HEK293 (cell line): ENCODE results near the gene EPB41L5.
"Not testable (repeated sequence)": the region's sequence is repeated elsewhere in the genome, so short reads cannot be mapped to it uniquely, and the experiment has no call there.

Experiments
- CTCF ChIA-PET: fragments of 350-600 bp; formaldehyde crosslinking; extraction: SDS; loops from one replicate; lab custom pipeline; 2021; ENCODE audit warnings: antibody characterized with exemption; lab: Yijun Ruan, JAX
- POLR2A ChIA-PET: fragments of 300-600 bp; formaldehyde crosslinking; extraction: SDS; loops from one replicate; lab custom pipeline; 2020; ENCODE audit warnings: antibody characterized with exemption, inconsistent platforms; lab: Yijun Ruan, JAX
- H3K27ac ChIP-seq: fragments of 200-500 bp; sonication (Bioruptor generic); 2 replicates; pipeline ENCODE4 v1.5.1; 2014; ENCODE audit warnings: low read depth, low read length, control low read depth, inconsistent platforms; ENCODE audit errors: extremely low read depth
- H3K36me3 ChIP-seq, 2 experiments: fragments of 200-500 bp in 1 of 2; sonication (Bioruptor generic) in 1 of 2; 1 replicate in 1 of 2; 2 replicates in 1 of 2; pipeline ENCODE4 v1.5.1; 2014 to 2017; ENCODE audit warnings: inconsistent platforms in 2 of 2, low read length in 2 of 2; ENCODE audit not compliant: control insufficient read depth in 2 of 2, insufficient read depth in 1 of 2
- H3K4me1 ChIP-seq: fragments of 200-500 bp; sonication (Bioruptor generic); 2 replicates; pipeline ENCODE4 v1.5.1; 2014; ENCODE audit warnings: mild to moderate bottlenecking, low read length, inconsistent platforms; ENCODE audit not compliant: control insufficient read depth, insufficient read depth
- H3K4me3 ChIP-seq: 2 replicates; pipeline ENCODE4 v1.5.1; 2011; ENCODE audit warnings: low read depth, mild to moderate bottlenecking, control low read depth, low read length, moderate library complexity
- H3K9me3 ChIP-seq: fragments of 200-500 bp; sonication (Bioruptor generic); 2 replicates; pipeline ENCODE4 v1.5.1; 2014; ENCODE audit warnings: low read depth, low read length, inconsistent platforms; ENCODE audit not compliant: control insufficient read depth, insufficient read depth
- HIC1 ChIP-seq: fragments of 450-650 bp; formaldehyde crosslinking; IDR thresholded peaks from 2 replicates; pipeline ENCODE4 v1.5.1; 2016; ENCODE audit warnings: missing biosample characterization, missing genetic modification characterization
- INSM2 ChIP-seq: fragments of 450-650 bp; formaldehyde crosslinking; IDR thresholded peaks from 2 replicates; pipeline ENCODE4 v1.5.1; 2016; ENCODE audit warnings: missing biosample characterization, missing genetic modification characterization
- KLF16 ChIP-seq: fragments of 450-650 bp; formaldehyde crosslinking; IDR thresholded peaks from 2 replicates; pipeline ENCODE4 v1.5.1; 2017; ENCODE audit warnings: missing biosample characterization, missing genetic modification characterization
- ZNF146 ChIP-seq: fragments of 450-650 bp; formaldehyde crosslinking; IDR thresholded peaks from 2 replicates; pipeline ENCODE4 v1.5.1; 2016; ENCODE audit warnings: missing biosample characterization, missing genetic modification characterization
- ZNF266 ChIP-seq: fragments of 450-650 bp; formaldehyde crosslinking; IDR thresholded peaks from 2 replicates; pipeline ENCODE4 v1.5.1; 2016; ENCODE audit warnings: missing biosample characterization, missing genetic modification characterization, low read depth
- ZNF416 ChIP-seq: fragments of 450-650 bp; formaldehyde crosslinking; IDR thresholded peaks from 2 replicates; pipeline ENCODE4 v1.5.1; 2016; ENCODE audit warnings: missing biosample characterization, missing genetic modification characterization
- ZNF664 ChIP-seq: fragments of 450-650 bp; formaldehyde crosslinking; IDR thresholded peaks from 2 replicates; pipeline ENCODE4 v1.5.1; 2016; ENCODE audit warnings: missing biosample characterization, missing genetic modification characterization
- ZNF843 ChIP-seq: fragments of 450-650 bp; formaldehyde crosslinking; IDR thresholded peaks from 2 replicates; pipeline ENCODE4 v1.5.1; 2016; ENCODE audit warnings: missing biosample characterization, missing genetic modification characterization
- ZSCAN16 ChIP-seq: fragments of 450-650 bp; formaldehyde crosslinking; IDR thresholded peaks from 2 replicates; pipeline ENCODE4 v1.5.1; 2016; ENCODE audit warnings: missing biosample characterization, missing genetic modification characterization
- TF ChIP-seq, protein P1 (sequence below): fragments of 450-650 bp; formaldehyde crosslinking; IDR thresholded peaks from 2 replicates; pipeline ENCODE4 v1.5.1; 2016; ENCODE audit warnings: missing biosample characterization, missing genetic modification characterization
- TF ChIP-seq, protein P2 (sequence below): fragments of 450-650 bp; formaldehyde crosslinking; IDR thresholded peaks from 2 replicates; pipeline ENCODE4 v1.5.0; 2017; ENCODE audit warnings: missing biosample characterization, missing genetic modification characterization, borderline replicate concordance
- TF ChIP-seq, protein P3 (sequence below): fragments of 450-650 bp; formaldehyde crosslinking; IDR thresholded peaks from 2 replicates; pipeline ENCODE4 v1.5.1; 2017; ENCODE audit warnings: missing biosample characterization, missing genetic modification characterization

EPB41L5 gene

GRCh38 chr2:120020554-120020953 lies 7.7 kb downstream of the EPB41L5 start (continued):
- TF ChIP-seq, protein P1, sequence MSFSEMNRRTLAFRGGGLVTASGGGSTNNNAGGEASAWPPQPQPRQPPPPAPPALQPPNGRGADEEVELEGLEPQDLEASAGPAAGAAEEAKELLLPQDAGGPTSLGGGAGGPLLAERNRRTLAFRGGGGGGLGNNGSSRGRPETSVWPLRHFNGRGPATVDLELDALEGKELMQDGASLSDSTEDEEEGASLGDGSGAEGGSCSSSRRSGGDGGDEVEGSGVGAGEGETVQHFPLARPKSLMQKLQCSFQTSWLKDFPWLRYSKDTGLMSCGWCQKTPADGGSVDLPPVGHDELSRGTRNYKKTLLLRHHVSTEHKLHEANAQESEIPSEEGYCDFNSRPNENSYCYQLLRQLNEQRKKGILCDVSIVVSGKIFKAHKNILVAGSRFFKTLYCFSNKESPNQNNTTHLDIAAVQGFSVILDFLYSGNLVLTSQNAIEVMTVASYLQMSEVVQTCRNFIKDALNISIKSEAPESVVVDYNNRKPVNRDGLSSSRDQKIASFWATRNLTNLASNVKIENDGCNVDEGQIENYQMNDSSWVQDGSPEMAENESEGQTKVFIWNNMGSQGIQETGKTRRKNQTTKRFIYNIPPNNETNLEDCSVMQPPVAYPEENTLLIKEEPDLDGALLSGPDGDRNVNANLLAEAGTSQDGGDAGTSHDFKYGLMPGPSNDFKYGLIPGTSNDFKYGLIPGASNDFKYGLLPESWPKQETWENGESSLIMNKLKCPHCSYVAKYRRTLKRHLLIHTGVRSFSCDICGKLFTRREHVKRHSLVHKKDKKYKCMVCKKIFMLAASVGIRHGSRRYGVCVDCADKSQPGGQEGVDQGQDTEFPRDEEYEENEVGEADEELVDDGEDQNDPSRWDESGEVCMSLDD (tag by site-specific recombination), result no peak
- no peak for TF ChIP-seq ZNF664 (tag by site-specific recombination)
- no peak for TF ChIP-seq ZNF416 (tag by site-specific recombination)
- TF ChIP-seq, all 188 proteins: peak for 0

GRCh38 chr2:120022505-120022904 lies 9.6 kb downstream of the EPB41L5 start:
- H3K4me1 ChIP-seq, POLR2A ChIA-PET, H3K9me3 ChIP-seq, H3K4me3 ChIP-seq, H3K27ac ChIP-seq, CTCF ChIA-PET, H3K36me3 ChIP-seq: not testable (repeated sequence)
- TF ChIP-seq ZNF146 (tag by site-specific recombination), result peak; percentile 67

DNA sequence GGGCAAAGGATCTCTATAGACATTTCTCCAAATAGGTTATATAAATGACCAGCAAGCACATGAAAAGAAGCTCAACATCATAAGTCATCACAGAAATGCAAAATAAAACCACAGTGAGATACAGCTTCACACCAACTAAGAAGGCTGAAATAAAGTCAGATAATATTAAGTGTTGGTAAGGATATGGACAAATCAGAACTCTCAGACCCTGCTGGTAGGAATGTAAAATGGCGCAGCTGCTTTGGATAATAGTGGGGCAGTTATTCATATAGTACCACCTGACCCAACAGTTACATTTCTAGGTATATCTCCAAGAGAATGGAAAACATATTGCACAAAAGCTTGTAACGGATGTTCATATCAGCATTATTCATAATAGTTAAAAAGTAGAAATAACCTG lies 14.0 kb downstream of the EPB41L5 start:
- Histone ChIP-seq H3K36me3 (no peaks in the 10 kb centered on the region; a peak in 1 of 3 replicates), H3K9me3 (no peaks in the 10 kb centered on the region; the same call in 1 of the 2 replicates), H3K4me3 (no peak overlapping the region), H3K4me1 (no peaks in the 10 kb centered on the region), H3K27ac (no peak overlapping the region)
- ChIA-PET CTCF (interaction anchor here (1.8 kb wide), 1 partner anchor 148 kb away, joined by 4 read pairs; no protein-coding TSS in a partner anchor), POLR2A (interaction anchor here (2.7 kb wide), 1 partner anchor 14 kb away, joined by 8 read pairs; the partner anchor contains the start of gene EPB41L5)
- TF ChIP-seq, protein P2, sequence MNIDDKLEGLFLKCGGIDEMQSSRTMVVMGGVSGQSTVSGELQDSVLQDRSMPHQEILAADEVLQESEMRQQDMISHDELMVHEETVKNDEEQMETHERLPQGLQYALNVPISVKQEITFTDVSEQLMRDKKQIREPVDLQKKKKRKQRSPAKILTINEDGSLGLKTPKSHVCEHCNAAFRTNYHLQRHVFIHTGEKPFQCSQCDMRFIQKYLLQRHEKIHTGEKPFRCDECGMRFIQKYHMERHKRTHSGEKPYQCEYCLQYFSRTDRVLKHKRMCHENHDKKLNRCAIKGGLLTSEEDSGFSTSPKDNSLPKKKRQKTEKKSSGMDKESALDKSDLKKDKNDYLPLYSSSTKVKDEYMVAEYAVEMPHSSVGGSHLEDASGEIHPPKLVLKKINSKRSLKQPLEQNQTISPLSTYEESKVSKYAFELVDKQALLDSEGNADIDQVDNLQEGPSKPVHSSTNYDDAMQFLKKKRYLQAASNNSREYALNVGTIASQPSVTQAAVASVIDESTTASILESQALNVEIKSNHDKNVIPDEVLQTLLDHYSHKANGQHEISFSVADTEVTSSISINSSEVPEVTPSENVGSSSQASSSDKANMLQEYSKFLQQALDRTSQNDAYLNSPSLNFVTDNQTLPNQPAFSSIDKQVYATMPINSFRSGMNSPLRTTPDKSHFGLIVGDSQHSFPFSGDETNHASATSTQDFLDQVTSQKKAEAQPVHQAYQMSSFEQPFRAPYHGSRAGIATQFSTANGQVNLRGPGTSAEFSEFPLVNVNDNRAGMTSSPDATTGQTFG (tag by site-specific recombination), result no peak
- no peak for TF ChIP-seq ZSCAN16
- no peak for TF ChIP-seq ZNF266
- TF ChIP-seq, protein P3, sequence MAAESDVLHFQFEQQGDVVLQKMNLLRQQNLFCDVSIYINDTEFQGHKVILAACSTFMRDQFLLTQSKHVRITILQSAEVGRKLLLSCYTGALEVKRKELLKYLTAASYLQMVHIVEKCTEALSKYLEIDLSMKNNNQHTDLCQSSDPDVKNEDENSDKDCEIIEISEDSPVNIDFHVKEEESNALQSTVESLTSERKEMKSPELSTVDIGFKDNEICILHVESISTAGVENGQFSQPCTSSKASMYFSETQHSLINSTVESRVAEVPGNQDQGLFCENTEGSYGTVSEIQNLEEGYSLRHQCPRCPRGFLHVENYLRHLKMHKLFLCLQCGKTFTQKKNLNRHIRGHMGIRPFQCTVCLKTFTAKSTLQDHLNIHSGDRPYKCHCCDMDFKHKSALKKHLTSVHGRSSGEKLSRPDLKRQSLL (tag by site-specific recombination), result no peak
- TF ChIP-seq HIC1 (tag by site-specific recombination), result no peak
- TF ChIP-seq KLF16 (tag by site-specific recombination), result no peak
- TF ChIP-seq ZNF843 (tag by site-specific recombination), result no peak
- TF ChIP-seq INSM2 (tag by site-specific recombination), result no peak
